NCI-H2227 (cell line): ENCODE results near the gene BCO2.

Experiments
- DNase-seq: peaks from one replicate; lab custom pipeline; 2025; ENCODE audit not compliant: unreplicated experiment; lab: John Stamatoyannopoulos, UW

The BCO2 gene

DNA sequence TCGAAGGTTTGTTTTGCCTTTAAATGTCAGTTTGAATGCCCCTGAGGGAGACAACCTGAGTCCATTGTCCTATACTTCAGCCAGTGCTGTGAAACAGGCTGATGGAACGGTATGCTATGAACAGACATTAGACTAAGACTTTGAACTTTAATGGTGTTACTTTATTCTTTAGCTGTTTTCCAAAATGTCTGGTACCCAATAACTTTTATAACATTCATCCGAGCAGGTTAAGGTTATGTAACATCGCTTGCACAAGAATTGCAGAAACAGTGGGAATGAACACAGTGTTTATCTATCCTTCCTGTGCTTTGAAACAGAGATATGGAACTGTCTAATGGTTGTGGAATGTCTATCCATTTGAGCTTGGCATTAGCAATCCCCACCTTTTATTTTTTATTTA is 38.4 kb downstream of the BCO2 start:
- no peak for DNase-seq

DNA sequence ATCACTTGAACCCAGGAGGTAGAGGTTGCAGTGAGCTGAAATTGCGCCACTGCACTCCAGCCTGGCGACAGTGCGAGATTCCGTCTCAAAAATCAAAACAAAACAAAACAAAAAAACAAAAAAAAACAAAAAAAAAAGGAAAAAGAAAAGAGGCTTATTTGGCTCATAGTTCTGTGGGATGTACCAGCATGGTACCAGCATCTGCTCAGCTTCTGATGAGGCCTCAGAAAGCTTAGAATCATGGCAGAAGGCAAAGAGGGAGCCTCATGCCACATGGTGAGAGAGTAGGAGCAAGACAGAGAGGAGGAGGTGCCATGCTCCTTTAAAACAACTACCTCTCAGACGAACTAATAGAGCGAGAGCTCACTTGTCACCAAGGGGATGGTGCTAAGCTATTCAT is 40.3 kb downstream of the BCO2 start:
- no peak for DNase-seq

DNA sequence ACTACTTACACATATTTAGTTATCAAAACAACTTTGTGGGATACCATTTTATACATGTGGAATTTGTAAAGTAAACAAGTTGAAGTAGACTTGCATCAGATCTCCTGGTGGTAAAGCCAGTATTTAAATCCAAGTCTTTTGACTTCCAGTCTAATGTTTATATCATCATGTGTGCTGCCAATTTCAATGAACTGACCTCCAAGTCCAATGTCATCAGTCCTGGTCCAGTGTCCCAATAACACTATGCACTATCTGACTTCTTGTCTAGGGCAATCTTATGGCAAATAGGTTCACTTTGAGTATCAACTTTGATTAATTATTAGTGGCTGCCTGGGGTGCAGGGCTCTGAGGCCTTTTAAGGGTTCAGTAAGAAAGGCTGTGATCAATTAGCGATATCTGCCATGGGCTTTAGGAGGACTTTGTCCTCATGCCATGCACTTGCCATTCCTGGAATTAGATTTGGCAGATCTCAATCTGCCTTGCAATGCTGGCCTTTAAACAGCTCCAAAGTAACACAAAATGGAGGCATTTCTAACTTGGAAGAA is 41.3 kb downstream of the BCO2 start:
- no peak for DNase-seq

DNA sequence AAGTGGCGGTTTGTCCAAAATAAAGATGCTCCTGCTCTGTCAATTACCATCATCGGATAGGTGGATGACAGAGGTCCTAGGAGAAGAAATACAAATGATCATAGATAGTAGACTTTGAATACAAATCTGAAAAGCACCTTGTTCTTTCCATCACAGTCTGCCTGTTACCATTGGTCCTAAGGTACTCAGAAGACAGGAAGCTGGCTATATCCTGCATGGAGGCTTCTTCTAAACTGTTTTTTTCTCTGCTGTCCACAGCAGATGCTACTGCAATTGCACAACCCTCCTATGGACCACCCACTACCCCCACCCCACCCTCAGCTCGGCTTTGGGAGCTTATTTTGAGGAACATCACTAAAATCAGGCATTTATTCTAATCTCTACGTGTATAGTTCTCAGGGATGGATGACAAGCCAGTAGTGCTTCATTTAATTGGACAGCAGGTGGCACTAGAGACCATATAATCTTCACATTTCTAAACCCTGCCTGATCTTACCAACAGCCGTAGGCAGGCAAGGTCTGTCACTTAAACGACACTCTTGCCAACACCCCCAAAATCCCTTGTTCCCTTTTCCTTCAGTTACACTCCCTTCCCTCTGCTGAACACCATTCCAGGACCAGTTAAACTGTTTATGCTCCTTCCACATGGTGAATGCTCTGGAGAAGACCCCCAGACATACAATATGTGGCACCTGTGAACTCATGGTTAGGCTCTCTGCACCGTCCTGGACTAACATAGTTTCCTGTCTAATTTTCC is 44.3 kb downstream of the BCO2 start:
- DNase-seq: peak; percentile 65

DNA sequence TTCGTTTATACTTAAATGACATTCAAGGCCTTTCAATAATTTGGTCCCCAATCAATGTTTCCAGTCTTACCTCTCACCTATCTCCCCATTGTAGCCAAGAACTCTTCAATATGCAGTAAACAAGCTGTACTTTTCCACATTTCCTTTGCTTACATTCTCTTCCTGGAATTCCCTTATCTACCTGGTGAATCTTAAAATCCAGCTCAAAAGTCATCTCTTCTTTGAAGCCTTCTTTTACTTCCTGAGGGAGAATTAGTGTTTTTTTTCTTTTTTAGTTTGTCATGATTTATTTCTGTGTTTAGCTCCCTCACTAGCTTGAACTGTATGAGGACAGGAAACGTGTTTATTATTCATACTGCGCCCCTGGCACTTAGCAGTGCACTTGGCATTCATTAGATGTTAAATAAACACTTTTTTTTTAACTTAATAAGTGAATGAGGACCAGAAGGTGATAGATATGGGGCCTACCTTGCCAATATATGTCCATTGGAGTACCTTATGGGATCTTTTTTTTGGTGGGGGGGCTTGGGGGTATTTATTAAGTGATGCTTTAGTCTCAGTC is 46.0 kb downstream of the BCO2 start:
- no peak for DNase-seq

DNA sequence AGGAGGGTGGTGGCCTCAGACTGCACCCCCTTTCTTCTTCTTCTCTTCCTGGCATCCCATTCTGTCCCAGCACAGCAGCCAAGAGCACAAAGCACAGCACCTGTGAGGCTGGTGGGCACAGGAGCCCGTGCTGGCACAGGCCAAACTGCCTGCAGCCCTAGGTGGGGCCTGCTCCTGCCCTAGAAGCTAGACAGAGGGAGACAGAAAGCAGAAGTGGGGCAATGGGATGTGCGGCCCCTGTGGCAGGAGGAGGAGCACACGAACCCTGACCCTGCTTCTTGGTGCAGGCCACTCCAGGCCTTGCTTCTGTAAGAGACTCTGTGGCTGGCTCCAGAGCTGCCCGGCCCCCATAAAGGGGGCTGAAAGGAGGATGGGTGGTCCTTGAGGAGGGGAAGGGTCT is 47.0 kb downstream of the BCO2 start:
- DNase-seq: no peak

DNA sequence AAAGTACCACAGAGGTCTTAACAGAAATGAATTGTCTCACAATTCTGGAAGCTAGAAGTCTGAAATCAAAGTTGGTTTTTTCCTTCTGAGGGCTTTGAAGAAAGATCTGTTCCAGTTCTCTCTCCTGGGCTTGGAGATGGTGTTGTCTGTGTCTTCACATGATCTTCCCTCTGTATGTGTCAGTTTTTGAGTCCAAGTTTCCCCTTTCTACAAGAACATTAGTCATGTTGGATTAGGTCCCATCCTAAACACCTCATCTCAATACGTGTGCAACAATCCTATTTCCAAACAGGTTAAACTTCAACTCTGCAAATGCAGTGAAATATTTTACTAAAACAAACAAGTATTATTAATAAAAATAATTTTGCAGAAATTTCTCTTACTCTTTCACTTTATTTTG is 47.8 kb downstream of the BCO2 start:
- no peak for DNase-seq

DNA sequence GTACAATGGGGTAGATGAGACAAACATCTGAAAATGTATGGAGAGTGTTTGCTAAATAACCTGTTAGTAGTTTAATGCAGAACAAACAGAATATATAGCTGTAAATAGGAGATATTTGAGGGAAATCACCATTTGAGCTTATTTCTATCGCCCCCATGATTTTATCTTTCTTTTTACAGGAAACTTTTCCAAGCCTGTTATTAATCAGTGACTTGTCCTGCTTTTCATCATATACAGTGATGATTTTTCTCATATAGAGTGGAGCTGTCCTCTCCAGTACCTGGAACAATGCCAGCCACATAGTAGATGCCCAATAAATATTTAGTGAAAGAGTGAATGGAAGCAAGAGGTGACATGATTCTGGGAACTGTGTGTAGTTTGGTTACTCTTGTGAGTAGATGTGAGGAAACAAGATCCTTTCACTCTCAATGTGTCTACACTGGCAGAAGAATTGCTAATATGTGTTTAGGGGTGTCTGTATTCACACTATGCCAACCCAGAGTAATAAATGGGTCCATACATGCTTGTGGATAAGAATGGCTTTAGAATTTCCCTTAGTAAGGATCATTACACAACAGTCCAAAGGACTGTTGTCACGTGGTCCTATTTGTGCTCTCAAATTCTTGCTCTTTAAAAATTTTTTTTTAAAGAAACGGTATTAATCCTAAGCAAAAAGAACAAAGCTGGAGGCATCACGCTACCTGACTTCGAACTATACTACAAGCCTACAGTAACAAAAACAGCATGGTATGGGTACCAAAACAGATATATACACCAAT is 48.6 kb downstream of the BCO2 start:
- no peak for DNase-seq

DNA sequence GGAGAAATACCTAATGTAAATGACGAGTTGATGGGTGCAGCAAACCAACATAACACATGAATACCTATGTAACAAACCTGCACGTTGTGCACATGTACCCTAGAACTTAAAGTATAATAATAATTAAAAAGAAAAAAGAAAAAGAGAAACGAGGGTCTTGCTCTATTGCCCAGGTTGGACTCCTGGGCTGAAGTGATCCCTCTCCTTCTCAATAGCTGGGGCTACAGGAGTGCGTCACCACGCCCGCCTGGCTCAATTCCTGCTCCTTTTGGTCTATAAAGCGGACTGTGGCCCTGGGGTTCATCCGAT is 50.4 kb downstream of the BCO2 start:
- DNase-seq: no peak

DNA sequence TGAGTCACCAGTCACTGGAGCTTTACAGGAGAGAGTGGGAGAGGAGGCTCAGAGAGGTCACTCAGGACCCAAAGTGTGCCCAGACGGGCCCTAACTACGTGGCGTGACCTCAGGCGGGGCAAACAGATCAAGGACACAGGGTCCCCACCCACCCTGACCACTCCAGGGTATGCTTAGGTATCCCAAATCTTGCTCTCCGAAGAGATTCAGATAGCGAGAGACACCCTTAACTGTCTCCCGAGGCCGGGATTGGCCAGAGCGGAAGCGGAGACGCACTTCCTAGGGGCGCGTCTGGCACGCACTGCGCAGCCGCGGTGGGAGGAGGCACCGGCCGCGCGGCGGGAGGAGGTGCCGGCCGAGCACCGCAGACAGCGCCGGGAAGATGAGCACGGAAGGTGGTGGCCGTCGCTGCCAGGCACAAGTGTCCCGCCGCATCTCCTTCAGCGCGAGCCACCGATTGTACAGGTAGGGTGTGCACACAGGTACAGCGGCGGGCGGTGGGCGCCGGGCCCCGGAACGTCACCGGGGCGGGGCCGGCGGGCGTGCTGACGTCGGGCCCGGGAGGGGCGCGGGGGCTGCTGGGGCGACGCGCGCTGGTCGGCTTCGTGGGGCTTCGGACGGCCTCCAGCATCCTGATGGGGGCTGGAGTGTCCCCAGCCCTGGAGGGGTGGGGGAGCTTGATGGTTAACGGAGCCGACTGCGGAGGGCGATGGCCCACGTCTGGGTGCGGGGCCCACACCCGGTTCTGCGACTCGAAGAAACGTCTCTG is 50.9 kb downstream of the BCO2 start, which contains the start of gene PTS:
Gene PTS (plus strand): TSS at position 367 of the 769 bp plus-strand sequence. CDS start 16 bp downstream, at position 383.
- peak; percentile 91 for DNase-seq

DNA sequence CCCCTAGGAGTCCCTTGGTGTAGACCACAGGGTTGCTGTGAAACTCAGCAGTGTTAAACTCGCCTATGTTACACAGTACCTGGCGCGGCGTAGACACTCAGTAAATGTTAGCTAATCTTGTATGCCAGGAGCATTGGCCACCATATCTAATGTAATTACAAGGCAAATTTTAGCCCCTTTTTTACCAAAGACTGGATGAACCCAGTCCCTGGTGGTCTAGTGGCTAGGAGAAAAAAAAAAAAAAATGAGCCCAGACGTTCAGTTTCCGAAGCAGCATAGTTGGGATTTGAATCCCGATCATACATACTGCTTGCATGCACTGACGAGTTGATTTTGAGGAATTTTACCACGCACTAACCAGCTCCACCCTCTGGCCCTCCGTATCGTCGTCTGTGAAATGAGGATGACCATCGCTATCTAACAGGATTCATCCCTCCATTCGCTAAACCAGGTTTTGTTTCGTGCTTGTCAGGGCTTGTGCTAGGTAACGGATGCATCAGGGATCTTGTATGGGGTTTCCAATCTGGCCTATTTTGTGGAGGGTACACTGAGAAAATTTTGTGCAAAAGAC is 51.6 kb downstream of the BCO2 start:
- DNase-seq: peak; percentile 36

DNA sequence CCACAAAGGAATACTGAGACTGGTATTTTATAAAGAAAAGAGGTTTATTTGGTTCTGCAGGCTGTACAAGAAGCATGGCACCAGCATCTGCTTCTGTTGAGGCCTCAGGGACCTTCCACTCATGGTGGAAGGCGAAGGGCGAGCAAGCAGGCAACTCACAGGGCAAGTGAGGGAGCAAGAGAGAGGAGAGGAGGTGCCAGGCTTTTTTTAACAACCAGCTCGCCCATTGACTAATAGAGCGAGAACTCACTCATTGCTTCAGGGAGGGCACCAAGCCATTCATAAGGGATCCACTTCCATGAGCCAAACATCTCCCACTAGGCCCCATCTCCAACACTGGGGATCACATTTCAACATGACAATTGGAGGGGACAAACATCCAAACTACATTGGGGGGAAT is 52.2 kb downstream of the BCO2 start:
- no peak for DNase-seq

DNA sequence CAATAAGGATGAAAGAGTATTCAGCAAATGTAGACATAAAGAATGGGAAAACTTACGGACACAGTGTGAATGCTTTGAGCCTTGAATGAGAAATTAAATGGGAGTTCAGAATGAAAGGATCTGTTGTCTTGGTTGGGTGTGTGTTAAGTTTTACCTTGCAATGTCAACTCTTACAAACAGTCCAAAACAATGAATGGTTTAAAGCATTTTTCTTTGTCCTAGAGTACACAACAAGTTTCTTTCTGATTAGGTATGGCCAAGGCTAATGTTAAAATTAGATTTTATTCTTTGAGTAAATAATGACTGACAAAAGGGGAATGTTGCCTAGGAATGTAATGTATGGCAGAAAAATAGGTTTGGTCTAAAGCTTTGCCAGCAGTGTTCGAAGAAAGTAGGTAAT is 53.4 kb downstream of the BCO2 start:
- DNase-seq: no peak

DNA sequence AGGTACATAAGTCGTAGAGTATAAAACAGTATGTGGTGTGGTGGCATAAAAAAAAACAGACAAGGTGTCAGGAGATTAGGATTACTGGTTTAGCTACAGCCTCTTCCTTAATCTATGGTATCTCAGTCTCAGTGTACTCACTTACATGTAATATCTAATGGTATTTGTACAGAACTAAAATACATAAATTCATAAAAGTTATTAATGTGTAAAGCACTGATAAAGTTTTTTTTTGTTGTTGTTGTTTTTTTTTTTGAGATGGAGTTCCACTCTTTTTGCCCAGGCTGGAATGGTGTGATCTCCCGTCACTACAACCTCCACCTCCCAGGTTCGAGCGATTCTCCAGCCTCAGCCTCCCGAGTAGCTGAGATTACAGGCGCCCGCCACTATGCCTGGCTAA is 53.8 kb downstream of the BCO2 start:
- no peak for DNase-seq

DNA sequence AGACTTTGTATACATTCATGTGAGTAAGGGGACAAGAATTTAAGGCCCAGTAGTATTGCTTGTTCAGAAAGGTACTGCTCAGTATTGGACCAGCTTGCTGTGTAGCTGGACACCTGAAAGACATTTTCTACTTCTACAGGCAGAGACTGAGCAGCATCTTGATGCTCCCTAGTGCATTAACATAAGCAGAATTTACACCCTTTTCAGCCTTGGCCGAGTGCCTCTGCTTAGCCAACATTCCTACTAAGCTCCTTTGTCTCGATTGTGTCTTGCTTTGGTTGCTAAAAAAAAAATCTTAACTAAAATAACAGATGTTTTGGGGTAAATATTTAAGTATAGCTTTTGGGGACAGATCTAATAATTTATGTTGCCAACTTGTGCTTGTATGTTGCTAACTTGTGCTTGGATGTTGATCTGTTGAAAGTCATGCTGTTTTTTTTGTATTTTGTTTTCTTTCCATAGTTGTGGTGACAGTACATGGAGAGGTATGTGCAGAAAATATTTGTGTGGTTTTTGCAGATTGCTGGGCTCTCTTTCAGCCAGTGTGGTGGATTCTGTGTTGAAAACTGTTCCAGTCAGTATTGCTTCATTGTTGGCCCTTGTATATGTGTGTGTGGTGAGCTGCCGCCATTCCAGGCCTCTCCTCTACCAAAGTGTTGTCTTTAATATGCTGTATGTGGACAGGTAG is 54.6 kb downstream of the BCO2 start:
- no peak for DNase-seq

DNA sequence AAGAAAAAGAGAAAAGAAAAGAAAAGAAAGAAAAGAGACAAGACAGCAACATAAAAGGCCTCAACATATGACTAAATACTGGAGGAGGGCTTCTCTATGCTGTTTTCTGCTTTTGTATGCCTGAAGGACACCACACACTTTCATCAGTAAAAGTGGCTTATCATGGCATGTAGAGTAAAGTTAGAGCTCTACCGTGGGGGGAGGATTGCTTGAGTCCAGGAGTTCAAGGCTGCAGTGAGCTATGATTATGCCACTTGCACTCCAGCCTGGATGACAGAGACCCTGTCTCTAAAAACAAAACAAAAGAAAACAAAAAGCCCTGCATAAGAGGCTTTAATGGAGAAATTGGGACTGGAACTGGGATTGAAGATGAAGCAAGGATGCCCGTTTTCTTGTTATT is 56.6 kb downstream of the BCO2 start:
- no peak for DNase-seq

DNA sequence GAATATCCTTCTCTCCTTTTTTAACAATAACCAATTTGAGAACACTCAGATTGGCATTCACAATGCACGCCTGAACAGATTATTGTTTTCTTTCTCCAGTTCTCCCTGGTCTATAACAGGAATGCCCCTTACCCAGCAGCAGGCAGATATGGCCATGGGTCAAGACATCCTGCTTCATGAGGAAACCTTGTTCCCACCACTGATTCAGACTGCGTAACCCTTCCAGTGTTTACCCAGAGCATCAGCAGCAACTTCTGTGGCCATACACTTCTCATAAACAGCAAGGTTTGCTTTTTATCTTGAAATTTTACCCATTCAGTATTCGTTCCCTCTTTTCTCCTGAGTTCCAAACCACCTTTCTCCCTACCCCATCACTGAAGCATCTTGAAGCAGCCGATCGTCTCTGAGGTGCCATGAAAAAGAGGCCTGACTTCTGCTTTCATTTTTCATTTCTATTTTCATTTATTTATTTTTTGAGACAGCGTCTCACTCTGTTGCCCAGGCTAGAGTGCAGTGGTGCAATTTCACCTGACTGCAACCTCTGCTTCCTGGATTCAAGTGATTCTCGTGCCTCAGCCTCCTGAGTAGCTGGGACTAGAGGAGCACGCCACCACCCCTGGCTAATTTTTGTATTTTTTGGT is 60.6 kb downstream of the BCO2 start:
- no peak for DNase-seq

DNA sequence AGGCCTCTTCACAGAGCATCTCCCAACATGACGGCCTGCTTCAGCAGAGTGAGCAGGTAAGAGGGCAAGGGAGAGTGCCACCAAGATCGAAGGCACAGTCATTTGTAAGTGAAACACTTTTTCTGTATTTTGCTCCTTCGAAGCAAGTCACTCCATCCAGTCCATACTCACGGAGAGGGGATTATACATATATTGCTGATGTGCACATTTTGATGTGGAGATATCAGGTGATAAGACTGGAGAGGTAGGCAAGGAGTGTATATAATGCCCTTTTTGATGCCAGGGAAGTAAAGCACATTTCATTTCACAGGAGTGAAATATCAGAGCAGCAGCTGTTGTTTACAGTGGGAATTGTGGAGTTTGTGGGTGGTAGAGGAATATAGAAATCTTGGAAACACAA is 62.1 kb downstream of the BCO2 start:
- DNase-seq: no peak

DNA sequence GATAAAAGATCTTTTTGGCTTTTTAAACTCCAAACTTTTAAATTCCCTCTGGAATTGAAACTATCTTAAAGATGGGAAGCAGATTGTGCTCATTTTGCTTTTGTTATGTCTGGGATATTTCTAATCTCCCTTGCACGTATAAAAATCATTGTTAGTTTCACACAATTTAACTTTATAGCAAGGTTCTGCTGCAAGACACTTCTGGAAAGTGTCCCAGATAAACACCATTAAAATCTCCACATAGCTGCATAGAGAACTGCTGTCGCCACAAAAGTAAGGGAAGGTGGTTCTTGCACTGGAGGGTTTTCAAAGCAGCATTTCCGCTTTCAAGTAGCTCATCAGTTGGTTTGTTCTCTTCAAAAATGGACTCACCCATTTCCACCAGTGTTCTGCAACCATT is 62.7 kb downstream of the BCO2 start:
- no peak for DNase-seq

DNA sequence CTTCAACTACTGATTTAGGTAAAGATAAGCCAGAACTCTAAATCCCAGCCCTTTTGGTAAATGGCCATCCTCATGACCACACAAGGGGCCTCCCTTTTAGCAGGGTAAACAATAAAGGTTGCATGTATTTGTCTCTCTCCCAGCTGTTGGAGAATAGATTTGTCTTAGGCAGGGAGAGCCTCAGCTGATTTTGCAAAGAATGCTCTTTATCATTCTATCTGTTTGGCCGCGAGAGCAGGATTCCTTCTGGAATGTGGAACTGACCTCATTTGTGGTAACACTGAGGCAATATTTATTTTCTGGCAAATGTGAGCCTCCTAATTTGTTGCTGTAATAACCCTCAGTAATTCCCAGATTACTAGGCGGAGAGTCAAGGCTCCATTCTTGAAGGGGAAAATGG is 66.2 kb downstream of the BCO2 start:
- DNase-seq: no peak
